EH (cell line): ENCODE data around the gene TMEM225B.
"Not testable (repeated sequence)": the region's sequence is repeated elsewhere in the genome, so short reads cannot be mapped to it uniquely, and the experiment has no call there.

Experiments used
- DNase-seq: peaks from one replicate; pipeline ENCODE4 v3.0.0-alpha.2; 2015; ENCODE audit warnings: low read depth

The TMEM225B gene, protein sequence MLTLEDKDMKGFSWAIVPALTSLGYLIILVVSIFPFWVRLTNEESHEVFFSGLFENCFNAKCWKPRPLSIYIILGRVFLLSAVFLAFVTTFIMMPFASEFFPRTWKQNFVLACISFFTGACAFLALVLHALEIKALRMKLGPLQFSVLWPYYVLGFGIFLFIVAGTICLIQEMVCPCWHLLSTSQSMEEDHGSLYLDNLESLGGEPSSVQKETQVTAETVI

DNA sequence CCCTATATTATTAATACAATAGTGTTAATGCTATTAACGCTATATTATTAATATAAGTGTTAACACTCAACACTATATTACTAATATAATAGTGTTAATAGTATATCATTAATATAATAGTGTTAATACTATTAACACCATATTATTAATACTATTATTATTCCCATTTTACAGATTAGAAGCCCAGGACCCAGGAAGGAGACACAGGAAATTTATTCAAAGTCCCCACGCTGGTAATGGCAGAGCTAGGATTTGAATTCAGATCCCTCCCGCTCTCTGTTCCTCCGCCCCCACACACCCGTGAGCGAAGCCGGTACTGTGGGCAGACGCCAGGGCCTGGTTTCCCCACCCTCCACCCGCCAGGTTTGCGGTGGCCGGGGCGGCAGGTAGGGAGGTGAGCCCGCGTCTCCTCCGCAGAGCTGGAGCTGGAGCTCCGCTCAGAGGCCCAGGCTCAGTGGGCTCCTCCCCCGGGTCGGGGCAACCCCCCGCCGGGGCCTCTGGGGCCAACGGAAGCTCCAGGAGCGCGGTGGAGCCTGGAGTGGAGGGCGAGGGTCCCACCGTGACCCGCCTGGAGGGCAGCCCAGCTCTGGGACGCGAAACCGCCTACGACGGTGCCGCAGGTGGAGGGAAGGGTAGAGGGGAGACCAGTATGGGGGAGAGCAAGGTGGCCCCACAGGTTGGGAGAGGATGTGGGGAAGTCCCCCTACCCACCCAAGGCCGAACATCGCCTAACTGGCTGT, at the start of gene TMEM225B:
Gene TMEM225B (plus strand): TSS at position 506 of the 740 bp plus-strand sequence. CDS start 6,122 bp downstream, outside the sequence.
- no peak for DNase-seq

- DNase-seq = not testable (repeated sequence)
Measured at GRCh38 chr7:99549545-99549944, 48.5 kb upstream of the TMEM225B start.

DNA sequence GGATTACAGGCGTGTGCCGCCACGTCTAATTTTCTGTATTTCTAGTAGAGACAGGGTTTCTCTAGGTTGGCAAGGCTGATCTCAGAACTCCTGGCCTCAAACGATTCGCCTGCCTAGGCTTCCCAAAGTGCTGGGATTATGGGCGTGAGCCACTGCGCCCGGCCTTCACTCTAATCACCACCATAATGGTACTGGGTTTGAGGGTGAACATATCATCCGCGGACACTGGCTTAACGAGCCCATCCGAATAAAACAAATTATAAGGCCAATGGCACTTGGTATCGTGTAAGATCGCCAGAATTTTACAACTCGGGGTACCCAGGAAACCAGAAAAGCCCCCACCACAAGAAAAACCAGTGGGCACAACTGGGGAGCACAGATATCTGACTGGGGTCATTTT, 46.7 kb upstream of the TMEM225B start:
- DNase-seq = peak; percentile 25

DNA sequence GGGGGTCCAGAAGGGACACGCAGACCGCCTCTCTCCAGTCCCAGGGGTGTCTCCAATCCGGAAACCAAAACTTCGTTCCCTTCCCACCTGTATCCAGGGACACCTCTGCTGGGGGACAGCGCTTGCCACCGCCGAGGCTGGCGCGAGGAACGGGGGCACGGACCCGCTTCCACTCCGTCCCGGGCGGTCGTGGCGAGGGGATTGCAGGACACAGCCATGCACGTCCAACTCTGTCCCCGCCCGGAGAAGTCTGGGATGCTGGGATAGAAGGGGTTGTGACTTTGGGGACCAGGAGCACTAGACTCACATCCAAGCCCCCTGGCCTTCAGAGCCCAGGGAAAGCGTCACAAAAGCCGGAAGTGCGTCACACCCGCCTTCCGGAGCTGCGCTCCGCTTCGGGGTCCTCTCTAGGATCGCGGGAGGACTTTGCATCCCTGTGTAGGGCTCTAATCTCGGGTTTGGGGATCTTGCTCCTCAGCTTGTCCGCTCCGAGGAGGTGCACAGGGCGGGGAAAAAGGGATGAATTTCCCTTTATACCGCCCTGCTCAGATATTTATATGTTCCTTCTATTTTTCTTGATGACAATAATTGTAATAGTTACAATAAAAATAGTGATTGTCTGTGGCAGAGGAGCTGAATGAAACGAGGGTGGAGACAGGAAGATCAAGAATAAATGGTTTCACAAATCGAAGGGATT, 46.2 kb upstream of the TMEM225B start, which contains the start of gene FAM200A:
Gene FAM200A (minus strand): TSS at position 348 of the 697 bp plus-strand sequence. CDS start 3,707 bp downstream, outside the sequence.
- peak; percentile 89 for DNase-seq

- no peak for DNase-seq
Measured at GRCh38 chr7:99553039-99553438, 45.0 kb upstream of the TMEM225B start.

GRCh38 chr7:99554939-99555338, 43.1 kb upstream of the TMEM225B start:
- DNase-seq = no peak

DNA sequence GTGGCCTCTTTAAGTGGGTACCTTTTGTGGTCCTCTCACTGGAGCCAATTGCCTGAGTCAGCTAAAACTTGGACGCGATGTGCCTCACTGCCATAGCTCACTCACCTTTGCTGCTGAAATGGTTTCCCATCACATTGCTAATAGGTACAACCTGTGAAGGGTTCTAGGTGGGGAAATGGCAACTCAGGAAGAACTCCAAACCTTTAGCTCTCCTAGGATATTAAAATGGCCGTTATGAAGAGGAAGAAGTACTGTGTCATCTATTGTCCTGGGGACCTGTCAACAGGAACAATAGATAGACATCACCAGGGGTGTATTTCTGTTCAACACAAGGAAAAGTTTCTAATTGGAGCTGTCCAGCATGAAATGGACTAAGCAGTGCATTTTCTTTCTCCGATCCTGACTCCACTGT, 40.9 kb upstream of the TMEM225B start:
- peak; percentile 14 for DNase-seq

GRCh38 chr7:99557940-99558305, 40.1 kb upstream of the TMEM225B start:
- DNase-seq = no peak

DNA sequence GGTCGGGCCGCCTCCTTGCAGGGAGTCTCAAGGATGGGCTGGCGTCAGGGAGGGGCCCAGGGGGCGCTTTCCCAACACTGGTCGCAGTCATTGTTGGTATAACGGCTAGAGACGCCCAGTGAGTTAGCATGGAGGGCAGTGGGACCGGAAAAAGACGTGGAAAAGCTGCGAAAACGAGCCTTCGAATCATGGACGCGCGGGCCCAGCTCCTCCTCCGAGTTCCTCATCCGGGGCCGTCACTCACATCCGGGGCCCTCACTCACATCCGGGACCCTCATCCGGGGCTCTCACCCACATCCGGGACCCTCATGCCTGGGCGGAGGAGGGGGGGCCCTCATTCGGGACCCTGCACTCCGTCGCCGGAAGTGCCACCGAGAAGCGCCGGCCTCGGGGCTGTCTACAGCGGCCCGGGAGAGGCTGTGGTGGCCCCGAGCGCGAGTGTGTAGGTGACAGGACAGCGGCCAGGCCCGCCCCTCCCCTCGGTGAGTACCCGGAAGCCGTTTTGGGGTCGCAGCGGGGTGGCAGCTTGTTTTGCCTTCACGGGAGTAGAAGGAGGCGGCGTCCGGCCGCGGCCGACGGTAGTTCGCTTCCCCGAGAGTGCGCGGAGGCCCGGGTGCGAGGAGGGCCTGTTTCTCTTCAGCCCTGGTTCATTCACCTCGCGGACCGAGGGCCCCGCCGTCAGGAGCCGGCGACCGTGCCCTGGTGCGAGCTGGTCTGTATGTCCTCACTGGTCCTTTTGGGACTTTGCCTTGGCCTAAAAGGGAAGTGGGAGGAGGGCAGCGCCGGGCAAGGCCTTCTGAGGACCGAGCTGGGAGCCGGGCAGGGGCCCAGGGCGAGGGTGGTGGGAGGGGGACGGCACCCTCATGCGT, 39.5 kb upstream of the TMEM225B start, which contains the start of gene ZNF655:
Gene ZNF655 (plus strand): TSS at position 337 of the 869 bp plus-strand sequence. CDS start 1,918 bp downstream, outside the sequence.
- peak; percentile 93 for DNase-seq

GRCh38 chr7:99559175-99559915, 38.7 kb upstream of the TMEM225B start:
- DNase-seq = peak; percentile 44

DNA sequence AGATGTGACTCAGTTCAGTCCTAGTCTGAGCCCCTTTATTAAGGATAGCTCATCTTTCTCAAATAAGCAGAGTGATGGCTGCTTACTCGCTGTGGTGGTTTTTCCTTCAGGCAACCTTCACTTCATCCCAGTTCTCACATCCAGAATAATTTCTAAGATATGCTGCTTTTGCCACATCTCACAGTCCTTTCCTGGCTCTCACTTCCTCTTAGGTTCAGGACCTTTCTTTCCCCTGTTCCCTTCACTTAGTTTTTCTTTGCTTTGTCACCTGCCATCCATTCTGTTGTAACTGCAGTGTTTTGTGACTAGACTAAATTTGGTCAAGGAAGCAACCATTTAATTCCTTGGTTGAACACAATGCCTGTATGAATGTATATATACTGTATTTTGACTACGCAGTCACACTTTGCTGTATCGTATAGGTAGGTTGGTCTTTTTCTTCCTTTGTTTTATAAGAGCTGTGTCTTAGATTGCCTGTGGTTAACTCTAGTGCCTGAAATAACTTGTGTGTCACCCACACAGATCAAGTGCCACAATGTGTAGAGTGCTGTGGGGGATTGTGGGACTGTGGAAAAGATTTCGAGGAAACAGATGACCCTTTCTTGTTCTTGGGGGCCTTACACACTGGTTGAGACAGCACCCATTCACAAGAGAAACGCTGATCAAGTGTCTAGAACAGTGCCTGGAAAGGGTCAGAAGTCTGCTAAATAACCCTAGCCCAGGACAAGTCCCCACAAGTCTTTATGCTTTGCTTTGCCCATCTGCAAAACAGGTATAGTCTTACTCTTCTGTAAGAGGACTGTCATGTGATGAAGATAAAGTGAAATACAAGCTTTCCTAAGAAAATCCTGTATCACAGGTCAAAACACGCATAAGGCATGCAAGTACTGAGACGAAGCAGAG, 37.0 kb upstream of the TMEM225B start:
- no peak for DNase-seq

GRCh38 chr7:99561737-99562051, 36.4 kb upstream of the TMEM225B start:
- no peak for DNase-seq

GRCh38 chr7:99562114-99562784, 35.8 kb upstream of the TMEM225B start:
- no peak for DNase-seq

GRCh38 chr7:99562832-99563231, 35.2 kb upstream of the TMEM225B start:
- DNase-seq = peak; percentile 99

GRCh38 chr7:99563650-99564049, 34.4 kb upstream of the TMEM225B start:
- peak; percentile 92 for DNase-seq

DNA sequence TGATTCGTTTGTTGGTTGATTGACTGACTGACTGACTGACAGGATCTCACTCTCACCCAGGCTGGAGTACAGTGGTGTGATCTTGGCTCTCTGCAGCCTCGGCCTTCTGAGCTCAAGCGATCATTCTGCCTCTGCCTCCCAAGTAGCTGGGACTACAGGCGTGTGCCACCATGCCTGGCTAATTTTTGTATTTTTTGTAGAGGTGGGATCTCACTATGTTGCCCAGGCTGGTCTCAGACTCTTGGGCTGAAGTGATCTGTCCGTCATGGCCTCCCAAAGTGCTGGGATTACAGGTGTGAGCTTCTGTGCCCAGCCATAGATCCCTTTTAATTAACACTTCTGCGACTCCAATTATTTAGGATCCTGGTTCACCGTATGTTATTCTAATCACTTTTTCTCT, 29.3 kb upstream of the TMEM225B start:
- not testable (repeated sequence) for DNase-seq

DNA sequence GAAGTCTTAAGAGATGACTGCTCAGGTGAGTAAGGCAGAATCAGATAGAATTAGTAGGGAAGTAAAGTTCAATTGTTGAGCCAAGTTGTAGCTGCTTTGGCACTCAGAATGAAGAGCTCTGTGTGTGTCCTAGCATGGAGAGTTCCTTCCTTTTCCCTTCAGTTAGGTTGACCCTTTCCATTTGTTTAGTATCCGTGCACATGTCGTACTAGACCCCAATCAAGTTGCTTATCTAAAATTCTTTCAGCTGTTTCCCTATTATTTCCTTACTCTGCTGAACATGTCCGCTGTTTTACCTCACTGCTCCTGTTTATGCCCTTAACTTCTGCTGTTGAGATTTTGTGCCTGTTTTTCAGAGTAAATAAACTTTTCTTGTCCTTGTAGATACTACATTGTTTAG, 26.3 kb upstream of the TMEM225B start:
- DNase-seq = no peak

DNA sequence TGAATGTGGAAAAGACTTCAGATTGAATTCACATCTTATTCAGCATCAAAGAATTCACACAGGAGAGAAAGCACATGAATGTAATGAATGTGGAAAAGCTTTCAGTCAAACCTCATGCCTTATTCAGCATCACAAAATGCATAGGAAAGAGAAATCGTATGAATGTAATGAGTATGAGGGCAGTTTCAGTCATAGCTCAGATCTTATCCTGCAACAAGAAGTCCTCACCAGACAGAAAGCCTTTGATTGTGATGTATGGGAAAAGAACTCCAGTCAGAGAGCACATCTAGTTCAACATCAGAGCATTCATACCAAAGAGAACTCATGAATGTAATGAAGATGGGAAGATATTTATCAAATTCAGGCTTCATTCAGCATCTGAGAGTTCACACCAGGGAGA, 24.8 kb upstream of the TMEM225B start:
- no peak for DNase-seq

DNA sequence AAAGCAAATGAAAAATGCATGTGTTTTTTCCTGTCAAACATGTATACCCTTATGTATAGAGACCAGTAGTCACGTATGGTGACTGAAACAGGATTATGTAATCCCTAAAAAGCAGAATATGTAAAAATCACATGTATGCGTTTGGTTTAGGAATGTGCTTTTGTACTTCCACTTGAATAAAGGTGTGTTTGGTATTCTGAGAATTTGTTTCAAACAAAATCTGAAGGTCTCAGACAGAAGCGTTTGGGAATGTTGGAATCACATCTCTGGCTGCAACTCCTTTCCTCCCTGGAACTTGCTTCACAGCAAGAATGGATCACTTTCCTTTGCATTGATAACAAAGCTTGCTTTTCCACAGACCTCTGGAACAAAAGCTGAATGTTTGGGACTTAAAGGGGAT, 21.8 kb upstream of the TMEM225B start:
- no peak for DNase-seq
